Peyer's patch (tissue), 4 donors: ENCODE results near the gene ACOT6. TPM values are rescaled to one million over a fixed set of nuclear protein-coding genes. Genes with fewer than 3 reads are reported as not detected.

Experiments used
- DNase-seq, 3 donors: peaks; one replicate each; pipeline ENCODE4 v3.0.0-alpha.2; 2017 to 2019
- H3K27ac ChIP-seq, 4 donors: fragments of 200-600 bp; sonication (generic); one replicate each; pipeline ENCODE4 v1.5.1; 2016 to 2019
- H3K27me3 ChIP-seq, 2 donors: fragments of 200-600 bp; sonication (generic); one replicate each; pipeline ENCODE4 v1.5.1; 2019
- H3K36me3 ChIP-seq, 3 donors: fragments of 200-600 bp; sonication (generic); one replicate each; pipeline ENCODE4 v1.5.1; 2016 to 2019
- H3K4me1 ChIP-seq, 4 donors: fragments of 200-600 bp; sonication (generic); one replicate each; pipeline ENCODE4 v1.5.1; 2016 to 2019
- H3K4me3 ChIP-seq, 4 donors: fragments of 200-600 bp; sonication (generic); 1 replicate in 3 of 4; 2 replicates in 1 of 4; pipeline ENCODE4 v1.5.1; 2016 to 2019; ENCODE audit warnings: mild to moderate bottlenecking in 1 of 4
- H3K9me3 ChIP-seq, 4 donors: fragments of 200-600 bp; sonication (generic); one replicate each; pipeline ENCODE4 v1.5.1; 2016 to 2019; ENCODE audit warnings: mild to moderate bottlenecking in 1 of 4
- POLR2A ChIP-seq, 2 donors: fragments of 450-650 bp; IDR thresholded peaks; one replicate each; pipeline ENCODE4 v1.5.1; 2017; ENCODE audit warnings: antibody characterized with exemption in 2 of 2, mild to moderate bottlenecking in 2 of 2, moderate library complexity in 2 of 2
- total RNA-seq, 4 donors: library from RNA; depleted of rRNA; stranded (reverse); fragments of >200 nt; gene quantifications; one replicate each; pipeline ENCODE4 v1.1.0, GENCODE V29; 2016
- TF ChIP-seq, protein P1 (sequence below), 6 experiments: fragments of 450-650 bp in 4 of 6; fragments of 200-600 bp in 2 of 6; sonication (generic) in 1 of 6; IDR thresholded peaks; one replicate each; pipeline ENCODE4 v1.5.1; 2017 to 2019; ENCODE audit warnings: antibody characterized with exemption in 6 of 6, mild to moderate bottlenecking in 3 of 6, moderate library complexity in 1 of 6

ACOT6 gene
- total RNA-seq, 4 donors from 2014 or later, result not detected

DNA sequence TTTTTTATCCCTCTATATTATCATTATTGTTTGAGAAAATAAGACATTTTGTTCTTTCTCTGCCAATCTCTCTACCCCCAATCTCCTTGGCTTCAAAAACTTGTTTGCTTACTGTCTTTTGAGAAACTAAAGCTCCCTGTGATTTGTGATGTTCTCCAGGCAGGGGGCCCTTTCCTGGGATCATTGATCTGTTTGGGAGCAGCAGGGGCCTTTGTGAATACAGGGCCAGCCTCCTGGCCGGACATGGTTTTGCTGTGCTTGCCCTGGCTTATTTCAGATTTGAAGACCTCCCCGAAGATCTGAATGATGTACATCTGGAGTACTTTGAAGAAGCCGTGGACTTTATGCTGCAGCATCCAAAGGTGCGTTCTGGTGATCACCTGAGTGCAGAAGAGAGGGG, 4.5 kb downstream of the ACOT6 start:
- Histone ChIP-seq H3K27ac (no peak overlapping the region), H3K4me1 (peaks cover 0 to 3% (median 0%) of the 10 kb centered on the region in 4 donors), H3K36me3 (no peaks in the 10 kb centered on the region), H3K4me3 (no peak overlapping the region), H3K9me3 (no peaks in the 10 kb centered on the region), H3K27me3 (no peaks in the 10 kb centered on the region)
- TF ChIP-seq POLR2A (IDR thresholded peaks at IDR 0.05), result no peak
- TF ChIP-seq, protein P1, sequence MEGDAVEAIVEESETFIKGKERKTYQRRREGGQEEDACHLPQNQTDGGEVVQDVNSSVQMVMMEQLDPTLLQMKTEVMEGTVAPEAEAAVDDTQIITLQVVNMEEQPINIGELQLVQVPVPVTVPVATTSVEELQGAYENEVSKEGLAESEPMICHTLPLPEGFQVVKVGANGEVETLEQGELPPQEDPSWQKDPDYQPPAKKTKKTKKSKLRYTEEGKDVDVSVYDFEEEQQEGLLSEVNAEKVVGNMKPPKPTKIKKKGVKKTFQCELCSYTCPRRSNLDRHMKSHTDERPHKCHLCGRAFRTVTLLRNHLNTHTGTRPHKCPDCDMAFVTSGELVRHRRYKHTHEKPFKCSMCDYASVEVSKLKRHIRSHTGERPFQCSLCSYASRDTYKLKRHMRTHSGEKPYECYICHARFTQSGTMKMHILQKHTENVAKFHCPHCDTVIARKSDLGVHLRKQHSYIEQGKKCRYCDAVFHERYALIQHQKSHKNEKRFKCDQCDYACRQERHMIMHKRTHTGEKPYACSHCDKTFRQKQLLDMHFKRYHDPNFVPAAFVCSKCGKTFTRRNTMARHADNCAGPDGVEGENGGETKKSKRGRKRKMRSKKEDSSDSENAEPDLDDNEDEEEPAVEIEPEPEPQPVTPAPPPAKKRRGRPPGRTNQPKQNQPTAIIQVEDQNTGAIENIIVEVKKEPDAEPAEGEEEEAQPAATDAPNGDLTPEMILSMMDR (IDR thresholded peaks at IDR 0.05), result no peak
- no peak for DNase-seq

DNA sequence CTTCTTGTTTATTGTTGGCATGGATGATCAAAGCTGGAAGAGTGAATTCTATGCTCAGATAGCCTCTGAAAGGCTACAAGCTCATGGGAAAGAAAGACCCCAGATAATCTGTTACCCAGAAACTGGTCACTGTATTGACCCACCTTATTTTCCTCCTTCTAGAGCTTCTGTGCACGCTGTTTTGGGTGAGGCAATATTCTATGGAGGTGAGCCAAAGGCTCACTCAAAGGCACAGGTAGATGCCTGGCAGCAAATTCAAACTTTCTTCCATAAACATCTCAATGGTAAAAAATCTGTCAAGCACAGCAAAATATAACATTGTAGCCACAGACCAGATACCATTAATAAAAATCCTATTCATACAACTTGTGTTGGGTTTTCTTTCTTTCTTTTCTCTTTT, 7.2 kb downstream of the ACOT6 start:
- no peaks in the 10 kb centered on the region for H3K4me1 ChIP-seq
- no peaks in the 10 kb centered on the region for H3K27me3 ChIP-seq
- no peaks in the 10 kb centered on the region for H3K36me3 ChIP-seq
- no peak overlapping the region for H3K4me3 ChIP-seq
- TF ChIP-seq, protein P1 (IDR thresholded peaks at IDR 0.05), result no peak
- TF ChIP-seq POLR2A (IDR thresholded peaks at IDR 0.05), result no peak
- DNase-seq, result no peak
- H3K27ac ChIP-seq, result no peak overlapping the region
- H3K9me3 ChIP-seq, result no peaks in the 10 kb centered on the region

DNA sequence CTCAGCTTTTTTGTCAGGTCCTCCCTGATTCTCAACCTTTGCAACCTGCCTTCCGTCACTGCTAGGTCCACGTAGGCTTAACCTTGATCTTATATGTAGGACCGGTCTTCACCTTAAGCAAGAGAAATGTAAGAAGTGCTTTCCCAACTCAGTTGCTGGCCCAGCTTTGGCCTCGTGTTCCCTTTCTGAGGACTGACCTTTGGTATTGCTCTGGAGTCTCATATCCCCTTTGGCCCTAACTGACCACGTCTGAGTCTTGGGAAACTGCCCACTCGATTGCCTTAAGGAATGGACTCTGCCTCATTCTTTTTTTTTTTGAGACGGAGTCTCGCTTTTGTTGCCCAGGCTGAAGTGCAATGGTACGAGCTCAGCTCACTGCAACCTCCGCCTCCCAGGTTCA, 8.0 kb downstream of the ACOT6 start:
- no peaks in the 10 kb centered on the region for H3K4me1 ChIP-seq
- H3K36me3 ChIP-seq, result no peaks in the 10 kb centered on the region
- no peak overlapping the region for H3K4me3 ChIP-seq
- H3K27ac ChIP-seq, result no peak overlapping the region
- no peaks in the 10 kb centered on the region for H3K9me3 ChIP-seq
- TF ChIP-seq POLR2A (IDR thresholded peaks at IDR 0.05), result no peak
- TF ChIP-seq, protein P1 (IDR thresholded peaks at IDR 0.05), result no peak
- no peak for DNase-seq
- no peaks in the 10 kb centered on the region for H3K27me3 ChIP-seq

DNA sequence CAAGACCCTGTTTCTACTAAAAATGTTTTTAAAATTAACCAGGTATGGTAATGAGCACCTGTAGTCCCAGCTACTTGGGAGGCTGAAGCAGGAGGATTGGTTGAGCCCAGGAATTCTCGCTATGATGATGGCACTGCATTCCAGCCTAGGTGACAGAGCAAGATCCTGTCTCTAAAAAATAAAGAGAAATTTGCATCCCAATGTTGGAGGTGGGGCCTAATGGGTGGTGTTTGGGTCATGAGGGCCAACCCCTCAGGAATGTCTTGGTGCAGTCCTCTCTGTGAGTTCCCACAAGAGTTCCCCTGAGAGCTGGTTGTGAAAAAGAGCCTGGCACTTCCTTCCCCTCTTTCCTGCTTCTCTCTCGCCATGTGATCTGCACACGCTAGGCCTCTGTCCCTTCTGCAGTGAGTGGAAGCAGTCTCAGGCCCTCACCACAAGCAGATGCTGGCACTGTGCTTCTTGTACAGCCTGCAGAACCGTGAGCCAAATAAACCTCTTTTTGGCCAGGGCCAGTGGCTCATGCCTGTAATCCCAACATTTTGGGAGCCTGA, 11.3 kb downstream of the ACOT6 start:
- Histone ChIP-seq H3K9me3 (no peaks in the 10 kb centered on the region), H3K4me1 (no peaks in the 10 kb centered on the region), H3K27me3 (no peaks in the 10 kb centered on the region), H3K27ac (no peak overlapping the region), H3K4me3 (no peak overlapping the region), H3K36me3 (no peaks in the 10 kb centered on the region)
- no peak for DNase-seq
- TF ChIP-seq, protein P1 (IDR thresholded peaks at IDR 0.05), result no peak
- no peak for TF ChIP-seq POLR2A (IDR thresholded peaks at IDR 0.05)

DNA sequence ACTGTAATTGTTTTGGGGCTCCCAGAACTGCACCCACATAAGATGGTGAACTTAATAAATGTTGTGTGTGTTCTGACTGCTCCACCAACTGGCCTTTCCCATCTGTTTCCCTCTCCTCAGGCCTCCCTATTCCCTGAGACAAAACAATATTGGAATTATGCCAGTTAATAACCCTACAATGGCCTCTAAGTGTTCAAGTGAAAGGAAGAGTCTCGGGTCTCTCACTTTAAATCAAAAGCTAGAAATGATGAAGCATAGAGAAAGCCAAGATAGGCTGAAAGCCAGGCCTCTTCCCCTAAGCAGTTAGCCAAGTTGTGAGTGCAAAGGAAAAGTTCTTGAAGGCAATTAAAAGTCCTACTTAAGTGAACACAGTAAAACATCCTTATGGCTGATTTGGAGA, 13.4 kb downstream of the ACOT6 start:
- Histone ChIP-seq H3K27me3 (no peaks in the 10 kb centered on the region), H3K9me3 (no peaks in the 10 kb centered on the region), H3K27ac (no peak overlapping the region), H3K4me3 (no peak overlapping the region), H3K36me3 (no peaks in the 10 kb centered on the region), H3K4me1 (no peaks in the 10 kb centered on the region)
- DNase-seq, result no peak
- TF ChIP-seq, protein P1 (IDR thresholded peaks at IDR 0.05), result no peak
- TF ChIP-seq POLR2A (IDR thresholded peaks at IDR 0.05), result no peak

DNA sequence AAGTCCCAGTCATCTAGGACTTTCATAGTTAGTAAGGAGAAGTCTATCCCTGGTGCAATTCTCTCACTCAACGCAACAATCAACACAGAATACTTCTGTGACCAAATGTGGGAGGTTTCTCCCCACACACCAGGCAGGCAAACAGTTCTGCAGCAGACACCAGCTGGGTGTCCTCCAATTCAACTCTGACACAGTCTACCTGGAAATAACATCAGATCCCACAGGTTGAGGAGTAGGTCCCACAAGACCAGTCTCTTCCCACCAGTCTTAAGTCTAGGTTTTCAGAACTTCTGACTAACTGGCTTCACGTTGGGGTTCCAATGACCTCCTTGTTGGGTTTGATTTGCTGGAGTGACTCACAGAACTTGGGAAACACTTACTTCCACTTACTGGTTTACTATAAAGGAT, 14.8 kb downstream of the ACOT6 start:
- Histone ChIP-seq H3K27ac (no peak overlapping the region), H3K4me3 (no peak overlapping the region)
- no peak for TF ChIP-seq POLR2A (IDR thresholded peaks at IDR 0.05)
- TF ChIP-seq, protein P1 (IDR thresholded peaks at IDR 0.05), result no peak

More for the DNA sequence above, 14.8 kb downstream of the ACOT6 start:
- Histone ChIP-seq H3K27me3 (no peaks in the 10 kb centered on the region), H3K36me3 (no peaks in the 10 kb centered on the region), H3K4me1 (no peaks in the 10 kb centered on the region), H3K9me3 (no peaks in the 10 kb centered on the region)
- no peak for DNase-seq
